H7 (cell line): ENCODE data around the gene PNP. TPM values are rescaled to one million over a fixed set of nuclear protein-coding genes. Genes with fewer than 3 reads are reported as not detected.
A peak's percentile ranks its signal among the peaks of the same experiment; 100 is the strongest.

Experiments used
- DNase-seq: peaks from one replicate; pipeline ENCODE4 v3.0.0; 2012
- H3K27me3 ChIP-seq: 2 replicates; pipeline ENCODE4 v1.6.0; 2011; ENCODE audit warnings: mild to moderate bottlenecking, low read length; ENCODE audit not compliant: control insufficient read depth, insufficient read depth
- H3K36me3 ChIP-seq: replicated peaks from 2 replicates; pipeline ENCODE4 v1.5.1; 2011; ENCODE audit warnings: low read length; ENCODE audit not compliant: control insufficient read depth, insufficient read depth
- H3K4me3 ChIP-seq: 2 replicates; pipeline ENCODE4 v1.5.1; 2011; ENCODE audit warnings: low read depth, mild to moderate bottlenecking, control low read depth, low read length, moderate library complexity; ENCODE audit not compliant: insufficient read depth
- total RNA-seq: library from RNA; depleted of rRNA; stranded (reverse); fragments of >200 nt; shearing (Covaris generic); gene quantifications from 2 replicates; pipeline ENCODE4 v1.2.3, GENCODE V29; 2014; rRNA removed

PNP gene
- 244 and 255 TPM in 2 replicates for total RNA-seq

DNA sequence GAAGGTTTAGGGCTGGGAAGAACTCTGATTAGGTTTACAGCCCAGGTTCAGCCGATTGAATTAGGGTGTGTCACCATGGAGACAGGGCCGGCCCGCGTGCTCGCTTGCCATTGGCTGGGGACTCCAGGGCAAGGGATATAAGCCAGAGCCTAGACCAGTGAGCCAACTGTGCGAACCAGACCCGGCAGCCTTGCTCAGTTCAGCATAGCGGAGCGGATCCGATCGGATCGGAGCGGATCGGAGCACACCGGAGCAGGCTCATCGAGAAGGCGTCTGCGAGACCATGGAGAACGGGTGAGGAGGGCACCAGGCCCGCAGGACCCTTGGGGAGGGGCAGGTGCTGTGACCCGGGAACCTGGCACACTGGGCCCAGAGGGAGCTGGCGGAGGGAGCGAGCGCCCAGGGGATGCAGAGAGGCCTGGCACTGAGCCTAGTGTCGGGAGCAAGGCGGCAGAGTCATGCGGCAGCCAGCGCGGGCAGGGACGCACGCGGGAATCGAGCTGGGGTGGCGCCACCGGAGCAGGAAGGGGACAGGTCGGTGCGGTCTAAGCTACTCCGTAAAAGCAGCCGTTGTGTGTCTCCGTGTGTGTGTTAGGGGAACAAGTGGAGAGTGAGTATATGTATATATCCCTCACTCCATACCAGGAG lies at the start of gene PNP:
Gene PNP (plus strand): TSS at position 165 of the 648 bp plus-strand sequence. CDS start 119 bp downstream, at position 284.
- DNase-seq = peak; percentile 96
- peaks cover 10% of the 10 kb centered on the region for H3K36me3 ChIP-seq

DNA sequence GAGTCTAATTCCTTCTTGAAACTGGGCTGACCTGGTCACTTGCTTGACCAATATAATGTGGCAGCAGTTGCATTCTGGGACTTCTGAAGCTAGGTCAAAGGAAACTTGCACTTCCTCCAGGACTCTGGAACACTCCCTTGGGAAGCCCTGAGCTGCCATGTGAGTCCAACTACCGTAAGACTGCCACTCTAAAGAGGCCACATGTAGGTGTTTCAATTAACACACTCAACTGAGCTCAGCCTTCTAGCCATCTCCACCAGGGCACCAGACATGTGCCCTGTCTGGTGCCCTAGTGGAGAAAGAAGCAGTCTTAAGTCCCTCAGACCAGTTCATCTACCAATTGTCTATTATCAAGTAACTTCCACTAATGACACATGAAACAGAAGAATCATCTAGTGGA lies 49.8 kb upstream of the PNP start:
- Histone ChIP-seq H3K36me3 (no peaks in the 10 kb centered on the region), H3K4me3 (no peak overlapping the region), H3K27me3 (no peaks in the 10 kb centered on the region)
- no peak for DNase-seq

More for the DNA sequence above, at the start of gene PNP:
- Histone ChIP-seq H3K27me3 (no peaks in the 10 kb centered on the region), H3K4me3 (peak within 1 kb of the TSS; percentile 94)

GRCh38 chr14:20421267-20421666 lies 47.9 kb upstream of the PNP start:
- no peaks in the 10 kb centered on the region for H3K27me3 ChIP-seq
- H3K4me3 ChIP-seq = no peak overlapping the region
- no peaks in the 10 kb centered on the region for H3K36me3 ChIP-seq
- DNase-seq = no peak

DNA sequence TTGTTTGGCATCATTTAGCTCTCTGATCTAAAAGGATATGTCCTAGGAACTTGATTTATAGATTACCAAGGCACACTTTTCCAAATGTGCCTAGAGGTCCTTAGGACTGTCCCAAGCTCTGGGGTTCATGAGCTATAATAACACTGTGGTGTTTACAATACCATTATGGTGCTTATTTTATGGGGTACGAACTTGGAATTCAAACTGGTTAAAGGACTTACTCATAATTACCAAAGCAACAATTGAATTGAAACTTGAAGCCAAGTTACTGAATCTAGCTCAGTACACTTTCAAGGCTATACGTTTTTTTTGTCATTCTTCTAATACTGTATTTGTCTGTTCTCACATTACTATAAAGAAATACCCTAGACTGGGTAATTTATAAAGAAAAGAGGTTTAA lies 46.3 kb upstream of the PNP start:
- no peak for DNase-seq
- Histone ChIP-seq H3K27me3 (no peaks in the 10 kb centered on the region), H3K36me3 (no peaks in the 10 kb centered on the region), H3K4me3 (no peak overlapping the region)

- Histone ChIP-seq H3K36me3 (no peaks in the 10 kb centered on the region), H3K4me3 (no peak overlapping the region), H3K27me3 (no peaks in the 10 kb centered on the region)
- no peak for DNase-seq
Measured at GRCh38 chr14:20424851-20425250, 44.4 kb upstream of the PNP start.

GRCh38 chr14:20427231-20428009 lies 41.8 kb upstream of the PNP start:
- H3K27me3 ChIP-seq = no peaks in the 10 kb centered on the region
- no peak for DNase-seq
- H3K4me3 ChIP-seq = no peak overlapping the region

GRCh38 chr14:20428010-20428365 lies 41.2 kb upstream of the PNP start:
- DNase-seq = no peak
- Histone ChIP-seq H3K36me3 (no peaks in the 10 kb centered on the region), H3K27me3 (no peaks in the 10 kb centered on the region), H3K4me3 (no peak overlapping the region)

More at GRCh38 chr14:20427231-20428009, 41.8 kb upstream of the PNP start:
- no peaks in the 10 kb centered on the region for H3K36me3 ChIP-seq

- no peaks in the 10 kb centered on the region for H3K36me3 ChIP-seq
- H3K4me3 ChIP-seq = no peak overlapping the region
- no peaks in the 10 kb centered on the region for H3K27me3 ChIP-seq
- DNase-seq = no peak
Measured at GRCh38 chr14:20428802-20429201, 40.4 kb upstream of the PNP start.

DNA sequence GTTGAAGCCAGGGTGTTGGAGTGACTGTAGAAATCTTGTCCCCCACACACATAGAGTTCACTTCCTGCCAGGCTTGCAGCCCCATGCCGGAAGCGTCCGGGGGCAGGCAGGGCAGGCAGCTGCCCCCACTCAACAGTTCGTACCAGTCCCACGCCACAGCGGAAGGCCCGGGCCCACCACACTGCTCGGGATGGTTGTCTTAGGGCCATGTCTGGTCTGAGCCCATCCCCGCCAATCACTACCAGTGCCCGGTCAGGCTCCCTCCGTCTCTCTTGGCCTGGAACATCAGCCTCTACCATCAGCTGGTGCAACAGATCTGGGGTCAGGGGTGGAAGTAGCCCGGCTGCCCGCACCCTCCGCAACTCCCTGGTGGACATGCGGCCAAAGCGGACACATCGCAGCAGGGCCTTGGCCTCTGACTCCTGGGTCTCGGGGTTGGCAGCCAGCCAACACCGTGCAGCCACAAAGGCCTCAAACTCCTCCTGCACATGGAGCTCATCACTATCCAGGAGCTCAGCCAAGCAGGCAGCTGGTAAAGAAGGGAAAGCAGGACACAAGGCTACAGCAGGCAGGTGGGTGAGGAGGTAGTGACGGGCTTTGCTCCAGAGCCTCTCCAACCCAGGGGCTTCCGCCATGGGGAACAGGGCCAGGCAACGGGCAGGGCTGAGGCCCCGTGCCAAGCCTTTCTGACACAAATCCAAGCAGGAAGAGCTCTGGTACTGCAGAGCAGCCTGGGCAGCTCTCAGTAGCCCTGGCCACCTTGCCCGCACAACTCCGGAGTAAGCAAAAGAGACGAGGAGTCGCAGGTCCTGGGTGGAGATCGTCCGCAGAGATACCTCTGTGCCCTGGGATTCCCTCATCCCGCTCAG lies 39.2 kb upstream of the PNP start:
- H3K4me3 ChIP-seq = no peak overlapping the region

DNA sequence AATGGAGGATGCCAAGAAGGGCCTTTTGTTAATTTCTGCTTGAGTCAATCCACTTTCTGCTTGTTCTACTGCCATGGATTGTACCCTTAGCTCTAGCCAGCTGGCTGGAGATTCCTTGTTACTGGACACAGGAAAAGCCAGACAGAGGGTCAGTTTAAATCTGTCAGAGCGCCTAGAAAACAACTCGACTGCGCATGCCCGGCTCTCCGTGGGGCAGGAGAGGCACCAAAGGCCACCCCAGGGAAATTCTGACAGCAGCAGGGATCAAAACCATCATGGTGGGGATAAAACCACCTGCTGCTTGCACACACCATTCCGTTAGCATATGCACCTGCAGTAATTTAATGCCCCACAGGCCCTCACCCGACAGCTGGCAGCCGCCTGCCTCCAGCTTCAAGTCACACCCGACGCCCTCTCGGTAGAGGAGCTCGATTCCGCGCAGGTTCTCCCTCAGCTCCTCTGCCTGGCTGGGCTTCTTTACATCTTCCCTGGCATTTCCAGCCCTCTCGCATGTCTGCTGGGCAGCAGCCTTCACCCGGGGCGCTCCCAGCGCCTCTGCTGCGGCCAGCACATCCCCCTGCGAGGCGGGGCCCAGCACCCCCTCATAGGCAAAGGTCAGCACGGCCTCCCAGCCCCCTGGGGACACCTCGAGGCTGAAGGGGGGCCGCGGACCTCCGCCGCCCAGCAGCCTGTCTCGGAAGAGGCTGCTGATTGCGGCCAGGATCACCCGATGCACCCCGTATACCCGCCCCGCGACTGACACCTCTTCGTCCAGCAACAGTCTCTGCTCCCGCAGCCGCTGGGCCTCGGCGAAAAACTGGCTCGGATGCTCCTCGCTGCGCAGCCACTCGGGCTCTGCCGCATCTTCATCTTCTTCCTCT lies 34.3 kb upstream of the PNP start:
- DNase-seq = peak; percentile 77
- Histone ChIP-seq H3K4me3 (peak overlapping the region; percentile 17; the same call in 1 of the 2 replicates), H3K27me3 (no peaks in the 10 kb centered on the region; the same call in 1 of the 2 replicates), H3K36me3 (no peaks in the 10 kb centered on the region)

More for the DNA sequence above, 39.2 kb upstream of the PNP start:
- H3K27me3 ChIP-seq = no peaks in the 10 kb centered on the region
- no peaks in the 10 kb centered on the region for H3K36me3 ChIP-seq
- DNase-seq = no peak

DNA sequence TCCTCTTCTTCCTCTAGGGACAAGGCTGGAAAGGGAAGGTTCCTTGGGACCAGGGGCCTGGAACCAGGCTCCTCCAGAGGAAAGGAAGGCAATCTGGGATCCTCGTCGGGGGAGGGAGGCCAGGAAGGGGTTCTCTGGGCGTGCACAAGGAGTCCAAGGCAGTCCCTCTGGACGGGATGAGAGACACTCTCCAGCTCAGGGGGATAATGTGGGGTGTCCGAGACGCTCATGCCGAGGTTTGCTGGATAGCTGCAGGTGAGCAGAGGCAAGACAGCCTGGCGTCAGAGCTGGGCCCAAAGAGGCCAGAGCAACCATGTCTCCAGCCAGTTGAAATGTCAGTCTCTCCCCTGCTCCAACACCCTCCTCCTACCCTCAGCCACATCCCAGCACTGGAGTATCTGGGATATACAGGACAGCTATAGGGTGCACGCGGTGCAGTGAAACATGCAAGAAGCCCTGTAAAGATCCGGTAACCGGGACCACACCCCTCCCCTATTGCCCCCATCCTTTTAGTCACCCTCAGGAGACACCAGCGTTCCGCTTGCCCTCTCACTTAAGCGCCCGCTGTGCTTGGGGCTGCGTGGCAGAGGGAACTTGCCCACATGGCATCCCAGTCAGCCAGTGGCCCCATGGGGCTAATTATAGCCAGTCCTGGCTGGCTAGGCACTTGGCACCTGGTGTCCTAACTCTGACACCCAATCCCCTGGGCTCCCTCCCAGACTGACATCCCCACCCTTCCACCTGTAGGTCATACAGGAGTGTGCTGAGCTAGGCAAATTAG lies 33.4 kb upstream of the PNP start, which contains the start of gene KLHL33:
Gene KLHL33 (minus strand): TSS at position 585 of the 781 bp plus-strand sequence. CDS start 355 bp downstream, at position 230.
- no peaks in the 10 kb centered on the region for H3K36me3 ChIP-seq
- peak within 1 kb of the TSS; percentile 17; the same call in 1 of the 2 replicates for H3K4me3 ChIP-seq
- no peak for DNase-seq
- no peaks in the 10 kb centered on the region; the same call in 1 of the 2 replicates for H3K27me3 ChIP-seq

DNA sequence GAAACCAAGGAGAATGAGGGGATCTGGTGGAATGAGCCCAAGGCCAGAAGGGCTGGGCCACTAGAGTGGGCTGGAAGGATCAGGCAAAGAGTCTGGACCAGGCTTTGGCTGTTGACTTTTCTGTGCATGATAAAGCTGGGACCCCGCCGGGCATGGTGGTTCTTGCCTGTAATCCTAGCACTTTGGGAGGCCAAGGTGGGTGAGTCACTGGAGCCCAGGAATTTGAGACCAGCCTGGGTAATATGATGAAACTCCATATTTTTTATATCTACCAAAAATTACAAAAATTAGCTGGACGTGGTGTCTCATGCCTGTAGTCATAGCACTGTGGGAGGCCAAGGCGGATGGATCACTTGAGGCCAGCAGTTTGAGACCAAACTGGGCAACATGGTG lies 32.8 kb upstream of the PNP start:
- Histone ChIP-seq H3K36me3 (no peaks in the 10 kb centered on the region), H3K4me3 (no peak overlapping the region), H3K27me3 (no peaks in the 10 kb centered on the region; the same call in 1 of the 2 replicates)
- no peak for DNase-seq

DNA sequence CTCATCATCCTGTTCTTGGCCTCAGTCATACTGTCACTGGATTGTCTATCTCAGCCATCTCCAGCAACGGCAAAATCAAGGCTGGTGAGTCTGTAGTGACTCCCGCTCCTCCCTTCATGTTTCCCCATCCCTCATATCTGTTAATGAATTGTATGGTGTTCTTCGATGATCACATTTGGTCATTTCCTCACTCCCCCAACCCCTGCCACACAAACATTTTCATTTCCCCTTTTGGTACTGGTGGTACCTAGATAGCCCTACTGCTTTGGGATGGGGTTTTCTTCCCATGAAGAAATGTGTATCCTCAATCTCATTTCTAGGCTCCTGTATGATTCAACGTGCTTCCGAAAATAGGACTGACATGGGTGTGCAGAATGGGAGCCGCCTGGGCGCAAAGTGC lies 30.5 kb upstream of the PNP start:
- no peaks in the 10 kb centered on the region; the same call in 1 of the 2 replicates for H3K27me3 ChIP-seq
- H3K36me3 ChIP-seq = no peaks in the 10 kb centered on the region
- H3K4me3 ChIP-seq = no peak overlapping the region
- DNase-seq = no peak
